Measurements from ENCODE around the gene SYNDIG1. TPM values are rescaled to one million over a fixed set of nuclear protein-coding genes. Genes with fewer than 3 reads are reported as not detected.

Gene SYNDIG1
- total RNA-seq, 1 donor from 2014 or later, result 5.7 TPM

GRCh38 chr20:24423390-24424313 is 45.8 kb upstream of the SYNDIG1 start:
- Mint-ChIP-seq H3K36me3 (ENCODE audit: low read depth, unreplicated experiment) (no peaks in the 10 kb centered on the region), H3K27me3 (ENCODE audit: low read depth, unreplicated experiment) (peaks cover 10% of the 10 kb centered on the region), H3K27ac (ENCODE audit: unreplicated experiment) (no peak overlapping the region), H3K9me3 (ENCODE audit: unreplicated experiment) (peaks cover 3% of the 10 kb centered on the region), H3K4me1 (ENCODE audit: low read depth, unreplicated experiment) (peaks cover 4% of the 10 kb centered on the region), H3K4me3 (ENCODE audit: unreplicated experiment) (no peak overlapping the region)
- H3K27me3 ChIP-seq (ENCODE audit: insufficient read depth, low read length), result peaks cover 7% of the 10 kb centered on the region
- H3K4me1 ChIP-seq (ENCODE audit: insufficient read depth, low read length), result peaks cover 7% of the 10 kb centered on the region
- no peaks in the 10 kb centered on the region for H4K20me1 ChIP-seq (ENCODE audit: insufficient read depth, low read length)
- no peak for TF ChIP-seq CTCF (IDR thresholded peaks at IDR 0.05; ENCODE audit: insufficient read depth, low read depth, low read length)
- TF ChIP-seq EZH2 (IDR thresholded peaks at IDR 0.05; ENCODE audit: insufficient read depth, low read length), result no peak
- no peaks in the 10 kb centered on the region for H3K9me3 ChIP-seq (ENCODE audit: insufficient read depth, low read depth, low read length)
- no peaks in the 10 kb centered on the region for H3K36me3 ChIP-seq (ENCODE audit: insufficient read depth, low read length)
- no peak for DNase-seq (ENCODE audit: low read depth)
- H3K27ac ChIP-seq (ENCODE audit: low read depth, low read length), result no peak overlapping the region
- no peak overlapping the region for H3K9ac ChIP-seq (ENCODE audit: low read length)
- H3K4me3 ChIP-seq (ENCODE audit: insufficient read depth, low read depth, low read length), result no peak overlapping the region
- no peak overlapping the region for H3K4me2 ChIP-seq (ENCODE audit: low read length)
- no peak for FAIRE-seq
- no peaks in the 10 kb centered on the region for H3K79me2 ChIP-seq (ENCODE audit: insufficient read depth, low read length)
- H2AFZ ChIP-seq (ENCODE audit: low read depth, low read length), result no peak overlapping the region

GRCh38 chr20:24425523-24426135 is 43.8 kb upstream of the SYNDIG1 start:
- H3K27ac Mint-ChIP-seq (ENCODE audit: unreplicated experiment), result no peak overlapping the region
- DNase-seq (ENCODE audit: low read depth) (no peak), FAIRE-seq (no peak)
- H3K36me3 Mint-ChIP-seq (ENCODE audit: low read depth, unreplicated experiment), result no peaks in the 10 kb centered on the region
- peaks cover 10% of the 10 kb centered on the region for H3K27me3 Mint-ChIP-seq (ENCODE audit: low read depth, unreplicated experiment)
- Histone ChIP-seq H3K79me2 (ENCODE audit: insufficient read depth, low read length) (no peaks in the 10 kb centered on the region), H3K36me3 (ENCODE audit: insufficient read depth, low read length) (no peaks in the 10 kb centered on the region), H3K27ac (ENCODE audit: low read depth, low read length) (no peak overlapping the region), H2AFZ (ENCODE audit: low read depth, low read length) (no peak overlapping the region), H3K9me3 (ENCODE audit: insufficient read depth, low read depth, low read length) (no peaks in the 10 kb centered on the region), H3K4me2 (ENCODE audit: low read length) (no peak overlapping the region), H4K20me1 (ENCODE audit: insufficient read depth, low read length) (no peaks in the 10 kb centered on the region), H3K9ac (ENCODE audit: low read length) (no peak overlapping the region), H3K4me3 (ENCODE audit: insufficient read depth, low read depth, low read length) (no peak overlapping the region), H3K4me1 (ENCODE audit: insufficient read depth, low read length) (no peaks in the 10 kb centered on the region), H3K27me3 (ENCODE audit: insufficient read depth, low read length) (peaks cover 7% of the 10 kb centered on the region)
- H3K4me3 Mint-ChIP-seq (ENCODE audit: unreplicated experiment), result no peak overlapping the region
- peaks cover 8% of the 10 kb centered on the region for H3K9me3 Mint-ChIP-seq (ENCODE audit: unreplicated experiment)
- no peaks in the 10 kb centered on the region for H3K4me1 Mint-ChIP-seq (ENCODE audit: low read depth, unreplicated experiment)
- TF ChIP-seq EZH2 (IDR thresholded peaks at IDR 0.05; ENCODE audit: insufficient read depth, low read length) (no peak), CTCF (IDR thresholded peaks at IDR 0.05; ENCODE audit: insufficient read depth, low read depth, low read length) (no peak)

Measured in astrocyte (in vitro differentiated cells and primary cell).